HepG2 (cell line): ENCODE results near the gene ACE. TPM values are rescaled to one million over a fixed set of nuclear protein-coding genes. Genes with fewer than 3 reads are reported as not detected.

ENCODE experiments used
- ATAC-seq: fragments of 200-7000 bp; cut with Tn5 transposase; 3 replicates; pipeline ENCODE4 v1.9.1; 2020; ENCODE audit warnings: mild to moderate bottlenecking, moderate library complexity
- Bru-seq: library from RNA; stranded (reverse); fragments of 400-500 nt; gene quantifications from one replicate; lab custom pipeline; 2021; lab: Mats Ljungman, UMichigan
- BruChase-seq, 2 experiments: library from RNA; stranded (reverse); fragments of 400-500 nt; gene quantifications; one replicate each; lab custom pipeline; 2021; lab: Mats Ljungman, UMichigan
- BruUV-seq: library from RNA; stranded (reverse); fragments of 400-500 nt; replicated peaks from 2 replicates; lab custom pipeline; 2021; lab: Mats Ljungman, UMichigan
- CTCF ChIA-PET: fragments of 300-600 bp; formaldehyde crosslinking; extraction: SDS; loops from one replicate; lab custom pipeline; 2021; ENCODE audit warnings: low total read pairs, inconsistent platforms, low intra/inter-chr PET ratio; lab: Yijun Ruan, JAX
- POLR2A ChIA-PET: fragments of 350-600 bp; sonication (Branson Sonifier 250); formaldehyde crosslinking; loops from one replicate; lab custom pipeline; 2020; ENCODE audit warnings: antibody characterized with exemption, inconsistent platforms; lab: Yijun Ruan, JAX
- DNase-seq: peaks from one replicate; pipeline ENCODE4 v3.0.0-alpha.2; 2015; ENCODE audit warnings: low spot score
- FAIRE-seq: peaks from 3 replicates; lab custom pipeline; 2011; peaks lifted over from hg19 to GRCh38; lab: Jason Lieb, UNC
- H2AFZ ChIP-seq: one replicate; pipeline ENCODE4 v1.6.1; 2011; ENCODE audit warnings: low read length, inconsistent platforms
- H3K27ac ChIP-seq: fragments of 300-600 bp; 3 replicates; pipeline ENCODE4 v1.8.0; 2011; ENCODE audit warnings: mixed run types, mild to moderate bottlenecking, mixed read lengths, low read length, inconsistent platforms; ENCODE audit not compliant: insufficient read depth; ENCODE audit errors: extremely low read length
- H3K27me3 ChIP-seq, 2 experiments: fragments of 200-600 bp in 1 of 2; 2 replicates in 1 of 2; 3 replicates in 1 of 2; pipeline versions ENCODE4 v1.6.0 to v1.8.0; 2011; ENCODE audit warnings: low read length in 2 of 2, mild to moderate bottlenecking in 2 of 2, moderate library complexity in 2 of 2, inconsistent platforms in 1 of 2; ENCODE audit not compliant: insufficient read depth in 2 of 2, control insufficient read depth in 1 of 2
- H3K36me3 ChIP-seq, 2 experiments: fragments of 200-600 bp in 1 of 2; replicated peaks in 1 of 2; 2 replicates in 1 of 2; 3 replicates in 1 of 2; pipeline versions ENCODE4 v1.5.1 to v1.8.0; 2011; ENCODE audit warnings: low read length in 2 of 2, inconsistent platforms in 1 of 2; ENCODE audit not compliant: insufficient read depth in 2 of 2, control insufficient read depth in 1 of 2
- H3K4me1 ChIP-seq: 2 replicates; pipeline ENCODE4 v1.5.1; 2012; ENCODE audit warnings: low read length, inconsistent platforms; ENCODE audit not compliant: insufficient read depth
- H3K4me2 ChIP-seq: 2 replicates; pipeline ENCODE4 v1.6.0; 2011; ENCODE audit warnings: low read depth, low read length, inconsistent platforms
- H3K4me3 ChIP-seq, 3 experiments: fragments of 200-600 bp in 1 of 3; sonication (generic), shearing (Covaris generic) in 1 of 3; replicated peaks in 1 of 3; 2 replicates each; pipeline ENCODE4 v1.5.1; 2011 to 2016; ENCODE audit warnings: low read length in 3 of 3, inconsistent platforms in 2 of 3, low read depth in 2 of 3, mild to moderate bottlenecking in 2 of 3, control low read depth in 1 of 3, mixed read lengths in 1 of 3; ENCODE audit not compliant: insufficient read depth in 1 of 3
- H3K79me2 ChIP-seq: one replicate; pipeline ENCODE4 v1.6.1; 2011; ENCODE audit warnings: low read length, inconsistent platforms; ENCODE audit not compliant: insufficient read depth
- H3K9ac ChIP-seq: 2 replicates; pipeline ENCODE4 v1.6.0; 2011; ENCODE audit warnings: mild to moderate bottlenecking, low read depth, low read length, inconsistent platforms; ENCODE audit not compliant: insufficient read depth
- H3K9me3 ChIP-seq: 2 replicates; pipeline ENCODE4 v1.5.1; 2012; ENCODE audit warnings: mild to moderate bottlenecking, low read length
- H4K20me1 ChIP-seq: 2 replicates; pipeline ENCODE4 v1.6.0; 2011; ENCODE audit warnings: inconsistent platforms, mild to moderate bottlenecking, low read length, moderate library complexity; ENCODE audit not compliant: insufficient read depth
- HOXA3 ChIP-seq: sonication (generic); formaldehyde crosslinking; IDR thresholded peaks from 2 replicates; pipeline ENCODE4 v1.5.0; 2020; ENCODE audit warnings: missing genetic modification reagents
- KLF9 ChIP-seq: IDR thresholded peaks from 2 replicates; pipeline ENCODE4 v1.6.1; 2016; ENCODE audit warnings: low read depth
- THYN1 ChIP-seq: sonication (generic); formaldehyde crosslinking; IDR thresholded peaks from 2 replicates; pipeline ENCODE4 v1.8.1; 2023; ENCODE audit warnings: low read depth, mild to moderate bottlenecking, moderate library complexity, missing genetic modification reagents, borderline replicate concordance
- TMF1 ChIP-seq: sonication (generic); formaldehyde crosslinking; IDR thresholded peaks from 2 replicates; pipeline ENCODE4 v1.8.1; 2022; ENCODE audit warnings: low read depth, missing genetic modification reagents
- ZNF841 ChIP-seq: sonication (generic); formaldehyde crosslinking; IDR thresholded peaks from 2 replicates; pipeline ENCODE4 v1.8.1; 2023; ENCODE audit warnings: missing genetic modification reagents, borderline replicate concordance
- WGBS: methylation state at CpG from one replicate; pipeline ENCODE4 v1.1.6; 2017; ENCODE audit warnings: low lambda C conversion rate; 5-methylcytosine and 5-hydroxymethylcytosine counted together
- in situ Hi-C: cut with HindIII; loops from 2 replicates; pipeline ENCODE4 v1.10.0; 2017; ENCODE audit warnings: low pct_unique_long_range_greater_than_20kb; ENCODE audit not compliant: extremely low pct_ligation_motif_present
- intact Hi-C: fragments of 100-400 bp; cut with micrococcal nuclease; formaldehyde crosslinking; loops from one replicate; pipeline ENCODE4 v1.10.0; 2022; ENCODE audit not compliant: unreplicated experiment
- long read RNA-seq, 2 experiments: library from RNA in 1 of 2; library from polyadenylated mRNA in 1 of 2; stranded (forward) in 1 of 2; unstranded in 1 of 2; transcript quantifications; one replicate each; pipeline ENCODE4 v2.0.0, GENCODE V29; 2019 to 2022
- polyA minus RNA-seq, 3 experiments: library from RNA; depleted of rRNA, polyadenylated mRNA; stranded (reverse); fragments of >200 nt; gene quantifications; 2 replicates each; pipeline ENCODE4 v1.2.3, GENCODE V29; 2011; ENCODE audit warnings: low replicate concordance in 1 of 3
- polyA plus RNA-seq, 8 experiments: library from polyadenylated mRNA; depleted of rRNA in 3 of 8; stranded (reverse) in 7 of 8; unstranded in 1 of 8; fragments of >200 nt; fragmentation: Illumina TruSeq in 4 of 8; extraction: Trizol in 4 of 8; gene quantifications; 2 replicates each; pipeline versions ENCODE4 v1.2.1 to v1.2.3, GENCODE V29; 2011 to 2016; ENCODE audit warnings: low read depth in 4 of 8, missing spikeins in 1 of 8, mixed read lengths in 1 of 8; ENCODE audit not compliant: insufficient read depth in 1 of 8
- total RNA-seq, 5 experiments: library from RNA; depleted of rRNA; stranded (reverse); fragments of >200 nt; fragmentation: Illumina TruSeq; extraction: Trizol; gene quantifications; 2 replicates each; pipeline ENCODE4 v1.2.3, GENCODE V29; 2016; ENCODE audit warnings: low read depth in 1 of 5
- TF ChIP-seq, protein P1 (sequence below): IDR thresholded peaks from 2 replicates; pipeline ENCODE4 v1.6.1; 2012; ENCODE audit warnings: low read length, improper control_type of control experiment
- TF ChIP-seq, protein P2 (sequence below): sonication (generic); formaldehyde crosslinking; IDR thresholded peaks from 2 replicates; pipeline ENCODE4 v1.8.1; 2023; ENCODE audit warnings: mild to moderate bottlenecking, moderate library complexity, missing genetic modification reagents

The ACE gene
- total RNA-seq (2016; rRNA removed; fragmentation: Illumina TruSeq; extraction: Trizol) (0.13 TPM in 1 of 2 replicates, not detected in the other), polyA plus RNA-seq (2011; rRNA removed) (0.03 and 0.08 TPM in 2 replicates), polyA minus RNA-seq (2011; rRNA and poly(A)+ RNA removed; ENCODE audit: low replicate concordance) (0.37 TPM in 1 of 2 replicates, not detected in the other), Bru-seq, nascent RNA (percentile 9 among the genes with signal in this experiment), BruChase-seq, experiment 1, labeled RNA remaining after a 6-hour chase (not detected), BruChase-seq, experiment 2, labeled RNA remaining after a 2-hour chase (not detected)
- total RNA-seq (2016; cell fraction: cytosol; rRNA removed; fragmentation: Illumina TruSeq; extraction: Trizol; ENCODE audit: low read depth), result not detected in 2 replicates
- 0.15 TPM in 1 of 2 replicates, not detected in the other for total RNA-seq (2016; cell fraction: insoluble cytoplasmic fraction; rRNA removed; fragmentation: Illumina TruSeq; extraction: Trizol)
- not detected in 2 replicates for total RNA-seq (2016; cell fraction: membrane; rRNA removed; fragmentation: Illumina TruSeq; extraction: Trizol)
- total RNA-seq (2016; cell fraction: nucleus; rRNA removed; fragmentation: Illumina TruSeq; extraction: Trizol), result not detected in 2 replicates
- polyA plus RNA-seq (2011; cell fraction: cytosol; rRNA removed), result 0.05 TPM in 1 of 2 replicates, not detected in the other
- polyA plus RNA-seq (2011; cell fraction: nucleus; rRNA removed), result 0.09 and 0.11 TPM in 2 replicates
- polyA plus RNA-seq (2012), result 0.13 and 0.23 TPM in 2 replicates
- polyA plus RNA-seq (2016; cell fraction: cytosol; fragmentation: Illumina TruSeq; extraction: Trizol; ENCODE audit: low read depth), result not detected in 2 replicates
- polyA plus RNA-seq (2016; cell fraction: insoluble cytoplasmic fraction; fragmentation: Illumina TruSeq; extraction: Trizol; ENCODE audit: low read depth), result not detected in 2 replicates
- polyA plus RNA-seq (2016; cell fraction: membrane; fragmentation: Illumina TruSeq; extraction: Trizol; ENCODE audit: low read depth), result not detected in 2 replicates
- 0.56 TPM in 1 of 2 replicates, not detected in the other for polyA plus RNA-seq (2016; cell fraction: nucleus; fragmentation: Illumina TruSeq; extraction: Trizol; ENCODE audit: insufficient read depth, low read depth)
- polyA minus RNA-seq (2011; cell fraction: cytosol; rRNA and poly(A)+ RNA removed), result not detected in 2 replicates
- polyA minus RNA-seq (2011; cell fraction: nucleus; rRNA and poly(A)+ RNA removed), result 0.26 TPM in 1 of 2 replicates, not detected in the other
- long read RNA-seq, experiment 1, partial matches to known transcripts, result 0 of 1 reads
- long read RNA-seq, experiment 1, other reads (novel, unspliced or antisense), result 1 of 1 reads
- long read RNA-seq, experiment 2, result 0 reads

DNA sequence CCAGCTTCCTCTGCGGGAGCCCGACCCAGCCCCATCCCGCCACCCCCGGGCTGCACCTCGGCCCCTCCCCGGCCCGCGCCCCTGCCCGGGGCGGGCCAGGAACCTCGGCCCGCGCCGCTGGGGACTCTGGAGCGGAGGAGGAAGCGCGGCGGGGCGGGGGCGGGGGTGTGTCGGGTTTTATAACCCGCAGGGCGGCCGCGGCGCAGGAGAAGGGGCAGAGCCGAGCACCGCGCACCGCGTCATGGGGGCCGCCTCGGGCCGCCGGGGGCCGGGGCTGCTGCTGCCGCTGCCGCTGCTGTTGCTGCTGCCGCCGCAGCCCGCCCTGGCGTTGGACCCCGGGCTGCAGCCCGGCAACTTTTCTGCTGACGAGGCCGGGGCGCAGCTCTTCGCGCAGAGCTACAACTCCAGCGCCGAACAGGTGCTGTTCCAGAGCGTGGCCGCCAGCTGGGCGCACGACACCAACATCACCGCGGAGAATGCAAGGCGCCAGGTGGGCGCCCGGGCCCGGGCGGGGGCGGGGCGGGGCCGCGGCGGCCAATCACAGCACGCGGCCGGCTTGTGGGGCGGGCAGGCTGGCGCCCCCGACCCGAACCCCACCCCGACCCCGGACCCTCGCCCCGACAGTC lies at the start of gene ACE:
Gene ACE (plus strand): TSS at position 208 of the 626 bp plus-strand sequence. CDS start 34 bp downstream, at position 242.
- WGBS, result 0% methylated on average over 3 of the region's 78 CpGs
- Histone ChIP-seq H3K36me3 (no peaks in the 10 kb centered on the region), H3K4me1 (peaks cover 28% of the 10 kb centered on the region), H3K79me2 (no peaks in the 10 kb centered on the region), H4K20me1 (peaks cover 3% of the 10 kb centered on the region; the same call in 1 of the 2 replicates), H3K4me3 (peak within 1 kb of the TSS; percentile 53 to 68 (median 55)), H3K9ac (no peak within 1 kb of the TSS), H3K27ac (no peak within 1 kb of the TSS), H3K9me3 (no peaks in the 10 kb centered on the region), H3K4me2 (peak within 1 kb of the TSS; percentile 86), H2AFZ (no peak within 1 kb of the TSS), H3K27me3 (peaks cover 27 to 78% of the 10 kb centered on the region in 2 experiments)
- no peak for DNase-seq
- no peak for FAIRE-seq
- ChIA-PET POLR2A (no interaction called here), CTCF (interaction anchor here (0.9 to 5.3 kb wide), 2 partner anchors 52 to 135 kb away, joined by 3 to 53 read pairs; no protein-coding TSS in a partner anchor)
- BruUV-seq, result no TSS peak
- peak; percentile 32 for ATAC-seq
- in situ Hi-C loops, result loop anchor here (5.0 kb wide), 1 partner anchor 55 kb away; no protein-coding TSS in a partner anchor
- intact Hi-C loops, result no loop called here
- TF ChIP-seq KLF9 (CRISPR knock-in tag) (no peak), HOXA3 (peak; percentile 29; the same call in 1 of the 2 replicates), THYN1 (no peak), TMF1 (CRISPR knock-in tag) (no peak), ZNF841 (CRISPR knock-in tag) (no peak)
- TF ChIP-seq, protein P1, sequence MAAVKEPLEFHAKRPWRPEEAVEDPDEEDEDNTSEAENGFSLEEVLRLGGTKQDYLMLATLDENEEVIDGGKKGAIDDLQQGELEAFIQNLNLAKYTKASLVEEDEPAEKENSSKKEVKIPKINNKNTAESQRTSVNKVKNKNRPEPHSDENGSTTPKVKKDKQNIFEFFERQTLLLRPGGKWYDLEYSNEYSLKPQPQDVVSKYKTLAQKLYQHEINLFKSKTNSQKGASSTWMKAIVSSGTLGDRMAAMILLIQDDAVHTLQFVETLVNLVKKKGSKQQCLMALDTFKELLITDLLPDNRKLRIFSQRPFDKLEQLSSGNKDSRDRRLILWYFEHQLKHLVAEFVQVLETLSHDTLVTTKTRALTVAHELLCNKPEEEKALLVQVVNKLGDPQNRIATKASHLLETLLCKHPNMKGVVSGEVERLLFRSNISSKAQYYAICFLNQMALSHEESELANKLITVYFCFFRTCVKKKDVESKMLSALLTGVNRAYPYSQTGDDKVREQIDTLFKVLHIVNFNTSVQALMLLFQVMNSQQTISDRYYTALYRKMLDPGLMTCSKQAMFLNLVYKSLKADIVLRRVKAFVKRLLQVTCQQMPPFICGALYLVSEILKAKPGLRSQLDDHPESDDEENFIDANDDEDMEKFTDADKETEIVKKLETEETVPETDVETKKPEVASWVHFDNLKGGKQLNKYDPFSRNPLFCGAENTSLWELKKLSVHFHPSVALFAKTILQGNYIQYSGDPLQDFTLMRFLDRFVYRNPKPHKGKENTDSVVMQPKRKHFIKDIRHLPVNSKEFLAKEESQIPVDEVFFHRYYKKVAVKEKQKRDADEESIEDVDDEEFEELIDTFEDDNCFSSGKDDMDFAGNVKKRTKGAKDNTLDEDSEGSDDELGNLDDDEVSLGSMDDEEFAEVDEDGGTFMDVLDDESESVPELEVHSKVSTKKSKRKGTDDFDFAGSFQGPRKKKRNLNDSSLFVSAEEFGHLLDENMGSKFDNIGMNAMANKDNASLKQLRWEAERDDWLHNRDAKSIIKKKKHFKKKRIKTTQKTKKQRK, result no peak
- TF ChIP-seq, protein P2, sequence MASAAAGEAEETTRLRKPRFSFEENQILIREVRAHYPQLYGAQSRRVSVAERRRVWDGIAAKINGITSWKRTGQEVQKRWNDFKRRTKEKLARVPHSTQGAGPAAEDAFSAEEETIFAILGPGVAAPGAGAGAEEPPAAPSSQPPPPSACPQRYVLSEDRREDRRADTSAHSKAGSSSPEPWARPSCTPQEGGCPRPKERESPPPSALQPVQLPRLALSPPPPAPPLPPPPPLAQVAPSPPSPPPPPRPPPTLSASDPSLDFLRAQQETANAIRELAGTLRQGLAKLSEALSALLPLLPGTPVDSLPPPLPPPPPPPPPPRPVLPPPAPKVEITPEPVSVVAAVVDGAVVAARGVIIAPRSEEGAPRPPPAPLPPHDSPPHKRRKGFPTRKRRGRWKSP, result peak; percentile 95
